Ishikawa (cell line): ENCODE measurements around the gene MRPL41.

ENCODE experiments used
- CEBPB ChIP-seq: IDR thresholded peaks from 2 replicates; pipeline ENCODE4 v1.6.1; 2012
- CREB1 ChIP-seq: IDR thresholded peaks from 2 replicates; pipeline ENCODE4 v1.6.1; 2012; ENCODE audit warnings: low read depth
- EGR1 ChIP-seq: IDR thresholded peaks from 2 replicates; pipeline ENCODE4 v1.6.1; 2012
- EP300 ChIP-seq: IDR thresholded peaks from 2 replicates; pipeline ENCODE4 v1.6.1; 2012; ENCODE audit warnings: borderline replicate concordance
- FOXM1 ChIP-seq: IDR thresholded peaks from 2 replicates; pipeline ENCODE4 v1.6.1; 2012; ENCODE audit warnings: low read depth, borderline replicate concordance
- NFIC ChIP-seq: IDR thresholded peaks from 2 replicates; pipeline ENCODE4 v1.6.1; 2012
- RAD21 ChIP-seq: IDR thresholded peaks from 2 replicates; pipeline ENCODE4 v1.6.1; 2012; ENCODE audit warnings: low read depth
- REST ChIP-seq: IDR thresholded peaks from 2 replicates; pipeline ENCODE4 v1.6.1; 2012; ENCODE audit warnings: low read depth, mild to moderate bottlenecking
- TAF1 ChIP-seq: IDR thresholded peaks from 2 replicates; pipeline ENCODE4 v1.6.1; 2012; ENCODE audit warnings: low read depth, mild to moderate bottlenecking
- TCF12 ChIP-seq: IDR thresholded peaks from 2 replicates; pipeline ENCODE4 v1.6.1; 2012; ENCODE audit warnings: low read depth
- TEAD4 ChIP-seq: IDR thresholded peaks from 2 replicates; pipeline ENCODE4 v1.6.1; 2012
- USF1 ChIP-seq: IDR thresholded peaks from 2 replicates; pipeline ENCODE4 v1.6.1; 2012
- YY1 ChIP-seq: IDR thresholded peaks from 2 replicates; pipeline ENCODE4 v1.6.1; 2012; ENCODE audit warnings: low read depth
- ZBTB7A ChIP-seq: IDR thresholded peaks from 2 replicates; pipeline ENCODE4 v1.6.1; 2012; ENCODE audit warnings: low read depth
- TF ChIP-seq, protein P1 (sequence below): IDR thresholded peaks from 2 replicates; pipeline ENCODE4 v1.6.1; 2012

Gene MRPL41

DNA sequence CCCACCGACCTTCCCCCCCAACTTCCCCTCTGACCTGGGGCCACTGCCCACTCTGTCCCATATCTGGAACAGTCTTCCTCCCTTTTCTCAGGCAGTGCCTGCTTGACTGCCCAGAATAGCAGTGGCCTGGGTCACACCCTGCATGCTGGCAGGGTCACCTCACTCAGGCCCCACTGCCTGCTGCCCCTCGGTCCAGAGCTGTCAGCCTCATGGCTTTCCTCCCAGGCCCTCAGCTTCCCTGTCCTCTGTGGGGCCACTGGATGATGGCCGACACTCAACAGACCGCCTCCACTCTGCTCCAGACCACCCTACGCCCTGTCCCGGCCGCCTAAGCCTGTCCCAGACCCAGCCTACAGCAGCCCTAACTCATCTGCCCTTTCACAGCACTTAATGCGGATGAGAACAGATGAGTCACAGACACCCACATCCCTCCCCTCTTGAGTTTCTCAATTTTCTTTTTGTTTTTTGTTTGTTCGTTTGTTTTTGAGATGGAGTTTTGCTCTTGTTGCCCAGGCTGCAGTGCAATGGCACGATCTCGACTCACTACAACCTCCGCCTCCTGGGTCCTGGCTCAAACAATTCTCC lies 7.4 kb upstream of the MRPL41 start:
- TF ChIP-seq TAF1 (no peak), RAD21 (no peak), CEBPB (no peak), FOXM1 (no peak), TEAD4 (no peak), EP300 (no peak), YY1 (no peak), NFIC (no peak), TCF12 (no peak), EGR1 (no peak), REST (no peak), ZBTB7A (no peak), CREB1 (no peak), USF1 (no peak)
- TF ChIP-seq, protein P1, sequence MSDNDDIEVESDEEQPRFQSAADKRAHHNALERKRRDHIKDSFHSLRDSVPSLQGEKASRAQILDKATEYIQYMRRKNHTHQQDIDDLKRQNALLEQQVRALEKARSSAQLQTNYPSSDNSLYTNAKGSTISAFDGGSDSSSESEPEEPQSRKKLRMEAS, result no peak

DNA sequence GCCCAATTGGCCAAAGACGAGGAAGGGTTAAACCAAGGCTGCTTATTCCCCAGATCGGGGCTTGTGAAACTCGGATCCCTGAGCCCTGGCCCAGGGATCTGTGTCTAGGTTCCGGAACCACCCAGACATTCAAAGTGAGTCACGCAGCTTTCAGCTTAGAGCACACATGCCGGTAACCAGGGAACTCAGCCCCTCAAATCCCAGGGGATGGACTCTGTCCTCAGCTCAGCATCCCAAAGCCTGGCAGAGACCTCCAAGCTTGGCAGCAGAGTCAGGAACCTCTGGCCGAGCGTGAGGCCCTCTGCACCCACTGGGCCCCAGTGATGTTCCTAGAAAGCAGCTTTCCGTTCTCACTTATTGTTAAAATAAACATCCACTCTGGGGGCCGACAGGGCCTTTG lies 6.6 kb upstream of the MRPL41 start:
- TF ChIP-seq TAF1 (no peak), ZBTB7A (no peak), NFIC (no peak), RAD21 (no peak), TCF12 (no peak), REST (no peak), CREB1 (no peak), TEAD4 (no peak), EP300 (no peak), YY1 (no peak), EGR1 (no peak), CEBPB (no peak), USF1 (no peak), FOXM1 (no peak)
- TF ChIP-seq, protein P1, result no peak

- no peak for TF ChIP-seq CREB1
- TF ChIP-seq ZBTB7A, result no peak
- no peak for TF ChIP-seq NFIC
- TF ChIP-seq TEAD4, result no peak
- TF ChIP-seq RAD21, result no peak
- no peak for TF ChIP-seq USF1
- TF ChIP-seq TCF12, result no peak
- TF ChIP-seq EP300, result no peak
- no peak for TF ChIP-seq FOXM1
- no peak for TF ChIP-seq REST
Observed at GRCh38 chr9:137547687-137548543, 3.8 kb upstream of the MRPL41 start.

GRCh38 chr9:137550231-137550621 lies 1.5 kb upstream of the MRPL41 start, which contains the start of gene PNPLA7:
TSS of gene PNPLA7 (minus strand) at chr9:137550402. CDS start at chr9:137550197, 205 bp downstream.
- peak; percentile 66; the same call in 1 of the 2 replicates for TF ChIP-seq NFIC
- TF ChIP-seq TAF1, result no peak
- no peak for TF ChIP-seq FOXM1
- TF ChIP-seq REST, result no peak
- no peak for TF ChIP-seq CREB1
- TF ChIP-seq CEBPB, result no peak
- TF ChIP-seq ZBTB7A, result no peak
- 0 out of 2 replicates have a peak, but pooled peaks have one; percentile 5 for TF ChIP-seq TEAD4
- TF ChIP-seq YY1, result no peak
- no peak for TF ChIP-seq EGR1
- peak; percentile 91 for TF ChIP-seq USF1
- no peak for TF ChIP-seq EP300
- no peak for TF ChIP-seq RAD21
- TF ChIP-seq, protein P1, result peak; percentile 97
- 0 out of 2 replicates have a peak, but pooled peaks have one; percentile 35 for TF ChIP-seq TCF12
